HCT116 (cell line): ENCODE data around the gene TTF2. TPM values are rescaled to one million over a fixed set of nuclear protein-coding genes. Genes with fewer than 3 reads are reported as not detected.

Experiments
- ATAC-seq: fragments of 200-7000 bp; cut with Tn5 transposase; 2 replicates; pipeline ENCODE4 v1.9.1; 2020; ENCODE audit warnings: mild to moderate bottlenecking, moderate library complexity
- BruUV-seq: library from RNA; stranded (reverse); fragments of 400-500 nt; replicated peaks from 2 replicates; lab custom pipeline; 2021; lab: Mats Ljungman, UMichigan
- CTCF ChIA-PET: fragments of 300-600 bp; sonication (Branson Sonifier 250); formaldehyde crosslinking; loops from one replicate; lab custom pipeline; 2021; ENCODE audit warnings: antibody characterized with exemption; lab: Charles Lee
- POLR2A ChIA-PET: fragments of 300-600, 350-600 bp; sonication (Branson Sonifier 250); formaldehyde crosslinking; loops from one replicate; lab custom pipeline; 2021; ENCODE audit warnings: antibody characterized with exemption; lab: Charles Lee
- RAD21 ChIA-PET, 2 experiments: fragments of 300-600 bp; sonication (Branson Sonifier 250); formaldehyde crosslinking; loops; one replicate each; lab custom pipeline; 2023; ENCODE audit warnings: low total read pairs in 2 of 2; ENCODE audit not compliant: uncharacterized antibody in 2 of 2, unreplicated experiment in 2 of 2, low non-redundant PET in 1 of 2; lab: Charles Lee
- DNase-seq: peaks from one replicate; pipeline ENCODE4 v3.0.0-alpha.2; 2010; ENCODE audit warnings: low read depth, low spot score
- H2AFZ ChIP-seq: fragments of 200-600 bp; shearing (Covaris generic), sonication (generic); 2 replicates; pipeline ENCODE4 v1.6.1; 2017; ENCODE audit warnings: low read depth, mixed run types, mixed read lengths, antibody characterized with exemption, low read length; ENCODE audit not compliant: poor library complexity, severe bottlenecking
- H3K27ac ChIP-seq: 2 replicates; pipeline ENCODE4 v1.5.1; 2012; ENCODE audit warnings: low read depth, low read length
- H3K27me3 ChIP-seq: fragments of 200-600 bp; sonication (generic); 2 replicates; pipeline ENCODE4 v1.6.1; 2016; ENCODE audit warnings: mixed run types, low read length, mixed read lengths; ENCODE audit not compliant: insufficient read depth
- H3K36me3 ChIP-seq, 2 experiments: fragments of 200-500 bp in 1 of 2; fragments of 200-600 bp in 1 of 2; sonication (Bioruptor generic) in 1 of 2; sonication (generic) in 1 of 2; 2 replicates each; pipeline versions ENCODE4 v1.5.1 to v1.6.1; 2014 to 2016; ENCODE audit warnings: low read length in 2 of 2, inconsistent platforms in 1 of 2, mixed read lengths in 1 of 2, mixed run types in 1 of 2; ENCODE audit not compliant: insufficient read depth in 2 of 2, control insufficient read depth in 1 of 2
- H3K4me1 ChIP-seq, 2 experiments: fragments of 200-600 bp in 1 of 2; sonication (generic) in 1 of 2; 2 replicates each; pipeline versions ENCODE4 v1.5.1 to v1.6.1; 2012 to 2017; ENCODE audit warnings: low read length in 2 of 2, inconsistent platforms in 1 of 2, mild to moderate bottlenecking in 1 of 2, mixed read lengths in 1 of 2, mixed run types in 1 of 2, moderate library complexity in 1 of 2; ENCODE audit not compliant: insufficient read depth in 2 of 2, control insufficient read depth in 1 of 2
- H3K4me2 ChIP-seq: fragments of 200-600 bp; sonication (generic); 2 replicates; pipeline ENCODE4 v1.6.1; 2017; ENCODE audit warnings: mixed run types, low read length, mixed read lengths
- H3K4me3 ChIP-seq, 2 experiments: fragments of 200-600 bp in 1 of 2; sonication (generic) in 1 of 2; replicated peaks in 1 of 2; 2 replicates each; pipeline ENCODE4 v1.5.1; 2011 to 2016; ENCODE audit warnings: low read length in 2 of 2, control low read depth in 1 of 2, low read depth in 1 of 2, mild to moderate bottlenecking in 1 of 2, mixed read lengths in 1 of 2, mixed run types in 1 of 2
- H3K79me2 ChIP-seq: fragments of 200-600 bp; sonication (generic); 2 replicates; pipeline ENCODE4 v1.6.1; 2017; ENCODE audit warnings: mild to moderate bottlenecking, mixed run types, low read length, moderate library complexity, mixed read lengths; ENCODE audit not compliant: insufficient read depth
- H3K9ac ChIP-seq: fragments of 200-600 bp; sonication (generic); 2 replicates; pipeline ENCODE4 v1.6.1; 2016; ENCODE audit warnings: low read length, mixed read lengths
- H3K9me2 ChIP-seq: fragments of 200-600 bp; sonication (generic), shearing (Covaris generic); 2 replicates; pipeline ENCODE4 v1.6.1; 2017; ENCODE audit warnings: mixed run types, mild to moderate bottlenecking, moderate library complexity; ENCODE audit not compliant: insufficient read depth
- H3K9me3 ChIP-seq, 2 experiments: fragments of 200-500 bp in 1 of 2; fragments of 200-600 bp in 1 of 2; sonication (Bioruptor generic) in 1 of 2; sonication (generic) in 1 of 2; 2 replicates each; pipeline ENCODE4 v1.6.1; 2014 to 2017; ENCODE audit warnings: low read length in 2 of 2, mixed read lengths in 2 of 2, inconsistent platforms in 1 of 2, low read depth in 1 of 2, mild to moderate bottlenecking in 1 of 2, mixed run types in 1 of 2, moderate library complexity in 1 of 2; ENCODE audit not compliant: control insufficient read depth in 1 of 2, insufficient read depth in 1 of 2
- H4K20me1 ChIP-seq: fragments of 200-600 bp; sonication (generic), shearing (Covaris generic); 2 replicates; pipeline ENCODE4 v1.6.1; 2017; ENCODE audit warnings: mixed run types, mild to moderate bottlenecking, moderate library complexity; ENCODE audit not compliant: insufficient read depth
- ATF3 ChIP-seq: IDR thresholded peaks from 2 replicates; pipeline ENCODE4 v1.6.1; 2012
- CBX3 ChIP-seq: IDR thresholded peaks from 2 replicates; pipeline ENCODE4 v1.6.1; 2012; ENCODE audit warnings: low read depth
- CEBPB ChIP-seq: IDR thresholded peaks from 2 replicates; pipeline ENCODE4 v1.6.1; 2012; ENCODE audit warnings: low read depth
- CTCF ChIP-seq, 3 experiments: fragments of 200-600 bp in 1 of 3; sonication (generic) in 1 of 3; IDR thresholded peaks in 2 of 3; conservative IDR thresholded peaks in 1 of 3; 2 replicates each; pipeline ENCODE4 v1.5.1; 2012 to 2017; ENCODE audit warnings: low read depth in 2 of 3, low read length in 2 of 3, antibody characterized with exemption in 1 of 3, borderline replicate concordance in 1 of 3, control low read depth in 1 of 3, mild to moderate bottlenecking in 1 of 3, mixed read lengths in 1 of 3, mixed run types in 1 of 3, moderate library complexity in 1 of 3; ENCODE audit not compliant: insufficient read depth in 1 of 3
- EZH2 ChIP-seq: fragments of 200-600 bp; sonication (generic); IDR thresholded peaks from 2 replicates; pipeline ENCODE4 v1.6.1; 2017; ENCODE audit warnings: antibody characterized with exemption, mixed run types
- EZH2phosphoT487 ChIP-seq: fragments of 200-600 bp; IDR thresholded peaks from 2 replicates; pipeline ENCODE4 v1.6.1; 2018; ENCODE audit warnings: antibody characterized with exemption, borderline replicate concordance
- FOSL1 ChIP-seq: IDR thresholded peaks from 2 replicates; pipeline ENCODE4 v1.6.1; 2012; ENCODE audit warnings: low read depth
- JUND ChIP-seq: IDR thresholded peaks from 2 replicates; pipeline ENCODE4 v1.6.1; 2012
- POLR2A ChIP-seq: IDR thresholded peaks from 2 replicates; pipeline ENCODE4 v1.7.0; 2011; ENCODE audit warnings: borderline replicate concordance; ENCODE audit not compliant: insufficient read depth, insufficient read length; ENCODE audit errors: extremely low read depth
- POLR2AphosphoS5 ChIP-seq: IDR thresholded peaks from 2 replicates; pipeline ENCODE4 v1.6.1; 2011; ENCODE audit warnings: mild to moderate bottlenecking, low read depth, low read length, moderate library complexity
- REST ChIP-seq: IDR thresholded peaks from 2 replicates; pipeline ENCODE4 v1.6.1; 2012; ENCODE audit warnings: low read depth
- SP1 ChIP-seq: IDR thresholded peaks from 2 replicates; pipeline ENCODE4 v1.6.1; 2012; ENCODE audit warnings: low read depth
- TCF7L2 ChIP-seq: IDR thresholded peaks from 2 replicates; pipeline ENCODE4 v1.7.0; 2011; ENCODE audit warnings: borderline replicate concordance, inconsistent platforms; ENCODE audit not compliant: insufficient read depth, insufficient read length; ENCODE audit errors: extremely low read depth
- YY1 ChIP-seq: IDR thresholded peaks from 2 replicates; pipeline ENCODE4 v1.6.1; 2011; ENCODE audit warnings: low read length, low read depth, moderate library complexity, mild to moderate bottlenecking; ENCODE audit not compliant: insufficient replicate concordance; ENCODE audit errors: extremely low read depth
- ZFX ChIP-seq: fragments of 450-650 bp; IDR thresholded peaks from 2 replicates; pipeline ENCODE4 v1.6.1; 2017
- ZNF274 ChIP-seq: fragments of 200-500 bp; sonication (Bioruptor generic); IDR thresholded peaks from 2 replicates; pipeline ENCODE4 v1.6.1; 2014; ENCODE audit warnings: mild to moderate bottlenecking, low read depth, low read length, inconsistent platforms
- intact Hi-C: fragments of 100-400 bp; cut with micrococcal nuclease; formaldehyde crosslinking; loops from 2 replicates; pipeline ENCODE4 v1.10.0; 2022
- total RNA-seq: library from RNA; stranded (reverse); gene quantifications from one replicate; pipeline ENCODE4 v1.2.1, GENCODE V29; 2021; ENCODE audit not compliant: unreplicated experiment

Gene TTF2
- total RNA-seq, 1 experiment from 2014 or later, result 60.3 TPM

GRCh38 chr1:117066367-117066766, 6.2 kb downstream of the TTF2 start:
- Histone ChIP-seq H2AFZ (no peak overlapping the region), H3K79me2 (peaks cover 67% of the 10 kb centered on the region), H3K27me3 (no peaks in the 10 kb centered on the region), H3K4me1 (peaks cover 0 to 2% of the 10 kb centered on the region in 2 experiments; a peak in 2 of 4 replicates), H4K20me1 (no peaks in the 10 kb centered on the region), H3K27ac (no peak overlapping the region), H3K9me3 (no peaks in the 10 kb centered on the region), H3K9ac (no peak overlapping the region), H3K36me3 (peaks cover 0 to 8% of the 10 kb centered on the region in 2 experiments; a peak in 1 of 4 replicates), H3K4me2 (no peak overlapping the region)
- no peak for ATAC-seq
- intact Hi-C loops, result loop anchor here (10.0 kb wide), 1 partner anchor 828 kb away; no protein-coding TSS in a partner anchor
- CTCF ChIA-PET, result interaction anchor here (1.6 to 9.0 kb wide), 3 partner anchors 27 to 219 kb away, joined by 4 to 101 read pairs (median 31); no protein-coding TSS in a partner anchor
- DNase-seq, result no peak
- BruUV-seq, result no TSS peak
- POLR2A ChIA-PET, result no interaction called here
- no peak for TF ChIP-seq YY1
- TF ChIP-seq CTCF (IDR thresholded peaks at IDR 0.05 in 2 of 3, conservative IDR thresholded peaks at IDR 0.05 in 1 of 3; ENCODE audit: borderline replicate concordance in 1 of 3, insufficient read depth in 1 of 3, low read depth in 2 of 3, low read length in 2 of 3), result no peak
- TF ChIP-seq JUND, result no peak
- no peak for TF ChIP-seq TCF7L2
- TF ChIP-seq FOSL1, result no peak
- no peak for TF ChIP-seq EZH2
- no peak for TF ChIP-seq SP1
- TF ChIP-seq POLR2AphosphoS5, result no peak
- TF ChIP-seq CEBPB, result no peak
- no peak for TF ChIP-seq REST
- TF ChIP-seq ATF3, result no peak
- no peak for TF ChIP-seq ZFX
- TF ChIP-seq POLR2A, result no peak
- TF ChIP-seq EZH2phosphoT487, result no peak
- no peak for TF ChIP-seq ZNF274
- TF ChIP-seq CBX3, result no peak
- TF ChIP-seq, all 23 proteins: peak for 0
- no peaks in the 10 kb centered on the region for H3K9me2 ChIP-seq
- H3K4me3 ChIP-seq, result no peak overlapping the region
- RAD21 ChIA-PET, result interaction anchor here in 1 of 2 experiments (0.7 to 0.9 kb wide), 2 partner anchors 218 to 685 kb away, joined by 3 read pairs; no protein-coding TSS in a partner anchor
